ENCODE results near the gene CHRNA1. TPM values are rescaled to one million over a fixed set of nuclear protein-coding genes. Genes with fewer than 3 reads are reported as not detected.

CHRNA1 gene
- total RNA-seq, 1 experiment from 2014 or later = not detected

DNA sequence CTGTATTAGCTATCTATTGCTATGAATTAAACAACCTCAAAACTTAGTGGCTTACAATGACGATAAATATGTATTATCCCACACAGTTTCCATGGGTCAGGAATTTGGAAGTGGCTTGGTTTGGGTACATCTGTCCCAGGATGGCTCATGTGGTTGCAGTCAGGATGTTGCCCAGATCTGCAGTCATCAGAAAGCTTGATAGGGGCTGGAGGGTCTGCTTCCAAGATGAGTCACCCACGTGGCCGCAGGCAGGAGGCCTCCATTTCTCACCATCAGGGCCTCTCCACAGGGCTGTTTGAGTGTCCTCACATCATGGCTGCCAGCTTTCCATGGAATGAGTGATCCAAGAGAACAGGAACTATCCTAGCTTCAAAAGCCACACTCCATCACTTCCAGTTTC is 46.4 kb downstream of the CHRNA1 start:
- Histone ChIP-seq H3K56ac (ENCODE audit: insufficient read length, low read depth, low read length) (no peak overlapping the region), H3K9me3 (ENCODE audit: control insufficient read depth, low read depth, low read length) (no peaks in the 10 kb centered on the region), H3K23me2 (ENCODE audit: insufficient read length, low read depth, low read length, poor library complexity, severe bottlenecking) (no peaks in the 10 kb centered on the region), H2BK5ac (ENCODE audit: insufficient read length, low read length) (no peak overlapping the region), H3K18ac (ENCODE audit: insufficient read length, low read depth, low read length) (no peak overlapping the region), H4K91ac (ENCODE audit: insufficient read length, low read depth, low read length) (no peak overlapping the region), H2BK20ac (ENCODE audit: low read depth, low read length, poor library complexity, severe bottlenecking) (no peak overlapping the region), H2AFZ (ENCODE audit: low read length) (no peak overlapping the region), H3K4me2 (ENCODE audit: insufficient read depth, insufficient read length, low read length) (no peak overlapping the region), H4K8ac (replicated peaks; ENCODE audit: insufficient read length, low read depth, low read length) (no peak overlapping the region), H3T11ph (ENCODE audit: low read length) (no peak overlapping the region), H4K20me1 (ENCODE audit: control insufficient read depth, insufficient read depth, insufficient read length) (no peaks in the 10 kb centered on the region), H3K79me2 (ENCODE audit: insufficient read depth, low read length) (no peaks in the 10 kb centered on the region), H3K23ac (ENCODE audit: insufficient read length, low read depth, low read length) (no peak overlapping the region), H2BK12ac (ENCODE audit: insufficient read length, low read depth, low read length) (no peak overlapping the region), H3K79me1 (ENCODE audit: insufficient read depth, low read depth, low read length, poor library complexity, severe bottlenecking) (no peaks in the 10 kb centered on the region), H2AK5ac (ENCODE audit: insufficient read length, low read length) (no peak overlapping the region), H3K4ac (ENCODE audit: low read depth, low read length) (no peak overlapping the region), H3K27me3 (ENCODE audit: insufficient read depth, low read length) (no peaks in the 10 kb centered on the region), H4K5ac (ENCODE audit: insufficient read length, low read depth, low read length) (no peak overlapping the region), H3K27ac (ENCODE audit: insufficient read length, low read depth, low read length) (no peak overlapping the region), H3K9ac (ENCODE audit: extremely low read depth, insufficient read length, low read length) (no peak overlapping the region), H2BK15ac (ENCODE audit: low read depth, low read length) (no peak overlapping the region), H3K4me1 (ENCODE audit: insufficient read depth, low read length) (no peaks in the 10 kb centered on the region), H3K14ac (ENCODE audit: insufficient read depth, low read length) (no peak overlapping the region), H2BK120ac (ENCODE audit: low read depth, low read length, poor library complexity, severe bottlenecking) (no peak overlapping the region)
- H3K27me3 Mint-ChIP-seq (ENCODE audit: low read depth) = no peaks in the 10 kb centered on the region; the same call in 1 of the 2 replicates
- H3K9me3 Mint-ChIP-seq = peaks cover 4% of the 10 kb centered on the region in 2 experiments
- TF ChIP-seq, protein P1, sequence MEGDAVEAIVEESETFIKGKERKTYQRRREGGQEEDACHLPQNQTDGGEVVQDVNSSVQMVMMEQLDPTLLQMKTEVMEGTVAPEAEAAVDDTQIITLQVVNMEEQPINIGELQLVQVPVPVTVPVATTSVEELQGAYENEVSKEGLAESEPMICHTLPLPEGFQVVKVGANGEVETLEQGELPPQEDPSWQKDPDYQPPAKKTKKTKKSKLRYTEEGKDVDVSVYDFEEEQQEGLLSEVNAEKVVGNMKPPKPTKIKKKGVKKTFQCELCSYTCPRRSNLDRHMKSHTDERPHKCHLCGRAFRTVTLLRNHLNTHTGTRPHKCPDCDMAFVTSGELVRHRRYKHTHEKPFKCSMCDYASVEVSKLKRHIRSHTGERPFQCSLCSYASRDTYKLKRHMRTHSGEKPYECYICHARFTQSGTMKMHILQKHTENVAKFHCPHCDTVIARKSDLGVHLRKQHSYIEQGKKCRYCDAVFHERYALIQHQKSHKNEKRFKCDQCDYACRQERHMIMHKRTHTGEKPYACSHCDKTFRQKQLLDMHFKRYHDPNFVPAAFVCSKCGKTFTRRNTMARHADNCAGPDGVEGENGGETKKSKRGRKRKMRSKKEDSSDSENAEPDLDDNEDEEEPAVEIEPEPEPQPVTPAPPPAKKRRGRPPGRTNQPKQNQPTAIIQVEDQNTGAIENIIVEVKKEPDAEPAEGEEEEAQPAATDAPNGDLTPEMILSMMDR (conservative IDR thresholded peaks at IDR 0.05) = no peak
- no CpG with 5 or more reads among the region's 3 CpGs for WGBS (ENCODE audit: extremely low coverage, insufficient read length, low lambda C conversion rate)
- no peak overlapping the region for H3K27ac Mint-ChIP-seq
- no peaks in the 10 kb centered on the region for H3K4me1 Mint-ChIP-seq
- H3K36me3 Mint-ChIP-seq (ENCODE audit: insufficient read depth in 1 of 3, low read depth in 3 of 3) = peaks cover 0 to 4% (median 3%) of the 10 kb centered on the region in 3 experiments; a peak in 4 of 7 replicates
- no peak for DNase-seq
- no peak overlapping the region for H3K4me3 Mint-ChIP-seq

Data from H9 (cell line).